DOHH2 (cell line): Measurements from ENCODE around the gene SLC6A3.

Experiments used
- EZH2phosphoT487 ChIP-seq: fragments of 200-600 bp; sonication (generic); IDR thresholded peaks from 2 replicates; pipeline ENCODE4 v1.6.1; 2017; ENCODE audit warnings: borderline replicate concordance, mild to moderate bottlenecking, antibody characterized with exemption, low read length, moderate library complexity, mixed read lengths
- TF ChIP-seq, protein P1 (sequence below): fragments of 200-600 bp; sonication (generic); IDR thresholded peaks from one replicate; pipeline ENCODE4 v1.5.1; 2014; ENCODE audit warnings: antibody characterized with exemption, mild to moderate bottlenecking, low read depth, low read length; ENCODE audit not compliant: poor library complexity, severe bottlenecking

DNA sequence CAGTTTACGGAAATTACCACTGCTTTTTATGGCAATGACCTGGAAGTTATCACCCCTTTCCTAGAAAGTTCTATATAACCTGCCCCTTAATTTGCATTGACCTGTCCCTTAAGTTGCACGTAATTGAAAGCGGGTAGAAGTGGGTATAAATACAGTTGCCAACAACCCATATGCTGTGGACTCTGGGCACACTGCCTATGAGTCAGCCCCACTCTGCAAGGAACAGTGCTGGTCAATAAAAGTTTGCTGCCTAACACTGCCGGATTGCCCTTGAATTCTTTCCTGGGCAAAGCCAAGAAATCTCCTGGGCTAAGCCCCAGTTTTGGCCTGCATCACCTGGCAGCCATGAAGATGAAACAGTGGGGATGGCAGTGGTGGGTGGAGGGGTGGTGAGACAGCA lies 76.5 kb downstream of the SLC6A3 start:
- TF ChIP-seq, protein P1, sequence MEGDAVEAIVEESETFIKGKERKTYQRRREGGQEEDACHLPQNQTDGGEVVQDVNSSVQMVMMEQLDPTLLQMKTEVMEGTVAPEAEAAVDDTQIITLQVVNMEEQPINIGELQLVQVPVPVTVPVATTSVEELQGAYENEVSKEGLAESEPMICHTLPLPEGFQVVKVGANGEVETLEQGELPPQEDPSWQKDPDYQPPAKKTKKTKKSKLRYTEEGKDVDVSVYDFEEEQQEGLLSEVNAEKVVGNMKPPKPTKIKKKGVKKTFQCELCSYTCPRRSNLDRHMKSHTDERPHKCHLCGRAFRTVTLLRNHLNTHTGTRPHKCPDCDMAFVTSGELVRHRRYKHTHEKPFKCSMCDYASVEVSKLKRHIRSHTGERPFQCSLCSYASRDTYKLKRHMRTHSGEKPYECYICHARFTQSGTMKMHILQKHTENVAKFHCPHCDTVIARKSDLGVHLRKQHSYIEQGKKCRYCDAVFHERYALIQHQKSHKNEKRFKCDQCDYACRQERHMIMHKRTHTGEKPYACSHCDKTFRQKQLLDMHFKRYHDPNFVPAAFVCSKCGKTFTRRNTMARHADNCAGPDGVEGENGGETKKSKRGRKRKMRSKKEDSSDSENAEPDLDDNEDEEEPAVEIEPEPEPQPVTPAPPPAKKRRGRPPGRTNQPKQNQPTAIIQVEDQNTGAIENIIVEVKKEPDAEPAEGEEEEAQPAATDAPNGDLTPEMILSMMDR = no peak
- TF ChIP-seq EZH2phosphoT487 = no peak
